GM21737 (cell line): ENCODE data around the gene BSCL2.
"Not testable (repeated sequence)": the region's sequence is repeated elsewhere in the genome, so short reads cannot be mapped to it uniquely, and the experiment has no call there.

ENCODE experiments used
- ATAC-seq: cut with Tn5 transposase; IDR thresholded peaks from one replicate; pipeline ENCODE4 v1.9.1; 2021; ENCODE audit warnings: mild to moderate bottlenecking, moderate library complexity; ENCODE audit not compliant: unreplicated experiment

Gene BSCL2

DNA sequence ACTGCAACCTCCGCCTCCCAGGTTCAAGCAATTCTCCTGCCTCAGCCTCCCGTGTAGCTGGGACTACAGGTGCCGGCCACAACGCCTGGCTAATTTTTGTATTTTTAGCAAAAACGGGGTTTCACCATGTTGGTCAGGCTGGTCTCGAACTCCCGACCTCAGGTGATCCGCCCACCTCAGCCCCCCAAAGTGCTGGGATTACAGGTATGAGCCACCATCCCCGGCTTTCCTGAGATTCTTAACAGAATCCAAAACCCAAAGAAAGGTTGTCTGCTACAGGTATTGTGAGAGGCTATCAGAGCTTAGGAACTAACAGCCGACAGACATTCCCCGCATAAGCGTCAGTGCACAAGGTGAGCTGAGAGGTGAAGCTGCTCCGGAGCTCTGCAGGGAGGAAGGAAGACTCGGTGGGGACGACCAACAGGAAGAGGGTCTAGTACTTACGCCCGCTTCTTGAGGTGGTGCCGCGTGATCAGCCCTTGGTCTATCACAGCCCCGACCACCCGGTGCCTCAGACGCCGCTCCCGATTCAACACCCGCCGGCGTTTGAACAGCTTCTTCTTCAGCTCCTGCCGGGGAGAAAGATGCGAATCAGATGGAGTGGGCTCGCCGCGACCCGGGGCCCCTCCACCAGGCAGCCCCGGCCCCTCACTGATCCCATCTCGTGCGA, 42.7 kb downstream of the BSCL2 start:
- ATAC-seq: peak; percentile 29

GRCh38 chr11:62656796-62657429, 50.3 kb downstream of the BSCL2 start:
- ATAC-seq: no peak

- no peak for ATAC-seq
Observed at GRCh38 chr11:62654297-62654696, 52.9 kb downstream of the BSCL2 start.

DNA sequence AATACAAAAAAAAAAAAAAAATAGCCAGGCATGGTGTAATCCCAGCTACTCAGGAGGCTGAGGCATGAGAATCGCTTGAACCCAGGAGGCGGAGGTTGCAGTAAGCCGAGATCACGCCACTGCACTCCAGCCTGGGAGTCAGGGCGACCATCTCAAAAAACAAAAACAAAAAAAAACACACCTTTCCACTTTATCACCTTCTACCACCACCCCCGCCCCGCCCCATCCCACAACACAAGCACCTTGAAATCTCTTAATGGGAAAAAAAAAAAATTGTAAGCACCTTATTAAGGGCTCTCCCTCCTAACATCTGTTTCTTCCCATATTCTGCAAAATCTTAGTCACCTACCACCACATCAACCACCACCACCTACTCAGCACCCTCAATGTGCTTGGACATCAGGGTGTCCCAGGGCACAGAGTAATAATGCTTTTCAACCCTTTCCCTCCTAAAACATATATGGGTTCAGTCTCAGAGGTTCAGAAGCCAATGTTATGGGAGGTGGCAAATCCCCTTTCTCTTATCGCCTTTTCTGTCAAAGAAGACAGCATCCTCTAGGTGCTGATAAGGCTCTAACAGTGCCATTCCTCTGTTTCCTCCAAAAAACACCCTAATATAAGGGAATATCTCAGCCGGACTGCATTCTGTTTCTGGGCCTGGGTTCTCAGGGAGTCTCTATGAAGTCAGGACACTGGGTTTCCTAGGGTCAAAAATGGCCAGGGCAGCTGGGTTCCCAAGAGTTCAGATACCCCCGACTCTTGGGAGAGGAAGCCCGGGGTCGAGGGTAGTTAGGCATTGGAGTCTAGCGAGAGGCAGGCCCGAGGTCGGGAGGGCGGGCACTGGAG, 54.8 kb downstream of the BSCL2 start:
- peak; percentile 15 for ATAC-seq

- not testable (repeated sequence) for ATAC-seq
Observed at GRCh38 chr11:62650283-62650682, 56.9 kb downstream of the BSCL2 start.

DNA sequence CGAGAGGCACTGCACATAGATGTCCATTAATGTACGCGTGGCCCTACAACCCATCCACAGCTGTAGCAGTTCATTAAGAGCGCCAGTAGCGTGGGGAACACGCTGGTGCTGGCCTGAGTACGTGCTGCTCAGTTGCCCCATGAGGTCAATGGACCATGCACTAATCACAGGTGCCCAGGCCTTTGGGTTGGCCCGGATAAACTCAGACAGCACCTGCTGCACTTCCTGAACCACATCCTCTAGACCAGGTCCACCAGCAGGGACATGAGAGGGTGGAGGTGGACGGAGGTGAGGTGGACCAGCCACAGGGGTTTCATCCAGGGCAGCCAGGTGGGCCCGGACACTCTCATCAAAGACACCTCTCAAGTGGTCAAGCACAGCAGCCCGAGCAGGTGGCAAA, 57.7 kb downstream of the BSCL2 start:
- no peak for ATAC-seq

- ATAC-seq: no peak
Observed at GRCh38 chr11:62648967-62649364, 58.3 kb downstream of the BSCL2 start.

DNA sequence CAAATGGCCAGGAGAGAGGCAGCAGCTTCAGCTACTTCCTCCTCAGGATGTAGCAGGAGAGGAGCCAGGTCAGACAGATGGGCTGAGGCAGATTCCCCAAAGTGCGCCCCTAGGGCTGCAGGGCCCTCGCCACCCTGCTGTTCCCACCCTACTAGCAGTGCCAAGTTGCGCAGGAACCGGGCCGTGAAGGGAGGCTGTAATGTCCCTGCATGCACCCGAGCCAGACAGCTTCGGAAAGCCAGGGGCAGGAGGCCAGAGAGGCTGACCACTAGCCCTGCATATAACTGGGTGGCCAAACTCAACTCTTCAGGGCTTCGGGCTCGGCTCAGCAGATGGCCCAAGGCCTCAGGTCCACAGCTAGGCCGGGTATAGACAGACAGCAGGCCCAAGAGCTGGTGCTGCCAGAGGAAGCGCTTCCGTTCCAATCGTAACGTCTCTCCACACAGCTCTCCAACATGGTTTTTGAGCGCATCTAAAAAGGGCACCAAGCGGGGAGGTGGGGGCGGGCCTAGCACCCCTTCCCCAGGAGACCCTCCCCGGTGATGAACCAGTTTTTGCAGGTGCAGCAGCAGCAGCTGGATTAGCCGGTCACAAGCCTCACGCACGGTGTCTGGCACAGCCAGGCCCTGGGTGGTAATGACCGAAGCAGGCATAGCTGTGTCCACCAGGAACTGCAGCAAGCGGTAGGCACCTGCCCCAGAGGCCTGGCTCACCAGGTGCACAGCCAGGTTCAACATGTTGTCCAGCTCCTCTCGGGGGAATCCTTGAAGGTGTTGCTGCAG, 58.8 kb downstream of the BSCL2 start:
- no peak for ATAC-seq

DNA sequence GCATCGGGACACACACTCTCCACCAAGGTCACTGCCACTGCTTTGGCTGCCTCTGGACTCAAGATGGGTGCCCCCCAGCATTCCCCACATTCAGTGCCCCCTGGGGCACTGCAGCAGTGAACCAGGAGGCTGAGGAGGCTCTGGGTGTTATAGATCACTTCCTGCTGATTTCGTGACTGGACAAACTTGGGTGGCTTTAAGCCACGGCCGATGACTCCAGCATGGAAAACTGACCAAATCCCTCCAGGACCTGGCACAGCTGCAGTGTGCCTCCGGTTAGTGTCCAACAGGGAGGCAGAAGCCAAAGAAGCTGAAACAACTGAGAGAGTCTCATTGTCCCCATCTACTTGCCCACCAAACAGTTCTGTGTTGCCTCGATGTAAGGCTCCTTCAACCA, 59.6 kb downstream of the BSCL2 start:
- no peak for ATAC-seq

GRCh38 chr11:62646825-62647608, 60.2 kb downstream of the BSCL2 start:
- no peak for ATAC-seq

DNA sequence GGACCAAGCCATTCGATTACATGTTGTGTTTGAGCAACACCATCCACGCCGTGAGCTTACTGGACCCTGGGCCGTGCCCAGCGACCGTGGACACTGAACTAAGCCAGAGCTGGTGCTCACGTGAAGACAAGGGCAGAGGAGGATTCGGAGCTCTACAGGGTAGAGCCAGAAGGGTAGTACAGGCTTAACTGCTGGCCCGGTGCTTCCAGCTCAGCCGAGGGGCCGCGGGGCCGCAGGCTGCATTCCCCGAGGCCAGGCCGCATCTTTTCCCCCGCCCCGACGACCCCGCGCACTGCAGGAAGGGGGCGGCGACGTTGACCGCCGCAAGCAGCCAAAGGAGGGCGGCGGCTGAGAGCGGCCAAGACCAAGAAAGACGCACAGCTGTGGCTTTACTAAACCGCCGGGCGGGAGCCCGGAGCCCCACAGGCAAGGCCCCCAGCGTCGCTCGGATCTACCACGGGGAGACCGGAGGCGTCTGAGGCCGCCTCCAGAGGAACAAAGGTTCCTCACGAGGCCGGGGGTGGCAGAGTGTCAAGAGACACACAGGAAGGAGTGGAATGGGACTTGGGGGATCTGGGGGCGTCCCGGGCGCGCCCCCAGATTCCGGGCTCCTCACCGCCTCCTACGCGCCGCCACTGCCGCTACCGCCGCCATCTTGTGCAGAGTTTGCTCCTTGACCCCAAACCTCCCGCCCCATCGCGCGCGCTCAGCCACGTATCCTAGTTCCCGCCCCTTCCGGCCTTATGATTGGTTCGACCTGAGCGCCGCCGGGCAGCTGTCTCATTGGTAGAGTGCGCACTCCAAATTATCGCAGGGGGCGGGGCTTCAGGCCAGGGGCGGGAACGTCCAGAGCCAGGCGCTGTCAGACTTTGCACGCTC, 61.0 kb downstream of the BSCL2 start, which contains the start of gene GANAB:
GANAB (minus strand) TSS at position 668 of the 879 bp plus-strand sequence; CDS start at position 654, 14 bp downstream.
- peak; percentile 82 for ATAC-seq

- no peak for ATAC-seq
Observed at GRCh38 chr11:62645671-62645945, 61.6 kb downstream of the BSCL2 start.

DNA sequence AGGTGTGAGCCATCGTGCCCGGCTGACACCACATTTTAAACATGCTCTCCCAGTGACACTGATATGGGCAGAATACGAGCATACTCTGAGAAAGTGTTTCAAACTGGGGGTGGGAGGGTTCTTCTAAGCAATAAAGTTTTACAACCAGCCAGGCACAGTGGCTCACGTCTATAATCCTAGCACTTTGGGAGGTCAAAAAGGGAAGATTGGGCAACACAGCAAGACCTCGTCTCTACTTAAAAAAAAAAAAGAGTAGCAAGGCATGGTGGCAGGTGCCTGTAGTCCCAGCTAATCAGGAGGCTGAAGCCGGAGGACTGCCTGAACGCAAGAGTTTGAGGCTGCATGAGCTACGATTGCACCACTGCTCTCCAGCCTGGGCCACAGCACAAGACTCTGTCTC, 63.0 kb downstream of the BSCL2 start:
- ATAC-seq: no peak
